ENCODE measurements around the gene PDE6B. TPM values are rescaled to one million over a fixed set of nuclear protein-coding genes. Genes with fewer than 3 reads are reported as not detected.

PDE6B gene
- total RNA-seq, 4 donors from 2014 or later: 0.98 to 1.3 TPM; not detected in 2

GRCh38 chr4:664713-665231 lies 39.4 kb downstream of the PDE6B start:
- no peaks in the 10 kb centered on the region for H3K36me3 ChIP-seq
- TF ChIP-seq POLR2A (IDR thresholded peaks at IDR 0.05) (no peak), CTCF (IDR thresholded peaks at IDR 0.05) (no peak), EP300 (IDR thresholded peaks at IDR 0.05) (no peak)
- no peaks in the 10 kb centered on the region for H3K9me3 ChIP-seq
- H3K27me3 ChIP-seq: peaks cover 0 to 23% of the 10 kb centered on the region in 2 donors
- peaks cover 0 to 13% (median 0%) of the 10 kb centered on the region in 4 donors for H3K4me1 ChIP-seq
- WGBS, 2 donors: 93% methylated on average over 23 to 24 of the region's 24 CpGs
- no peak overlapping the region for H3K27ac ChIP-seq
- H3K4me3 ChIP-seq: no peak overlapping the region
- DNase-seq (ENCODE audit: low spot score in 2 of 2): no peak

GRCh38 chr4:665381-665750 lies 40.0 kb downstream of the PDE6B start:
- no peak overlapping the region for H3K4me3 ChIP-seq

GRCh38 chr4:665751-666435 lies 40.5 kb downstream of the PDE6B start:
- Histone ChIP-seq H3K27me3 (peaks cover 0 to 23% of the 10 kb centered on the region in 2 donors), H3K9me3 (no peaks in the 10 kb centered on the region), H3K36me3 (peaks cover 0 to 7% (median 0%) of the 10 kb centered on the region in 3 donors), H3K27ac (no peak overlapping the region), H3K4me3 (no peak overlapping the region), H3K4me1 (peaks cover 0 to 13% (median 0%) of the 10 kb centered on the region in 4 donors)
- DNase-seq (ENCODE audit: low spot score in 2 of 2): no peak
- TF ChIP-seq EP300 (IDR thresholded peaks at IDR 0.05) (no peak), CTCF (IDR thresholded peaks at IDR 0.05) (no peak), POLR2A (IDR thresholded peaks at IDR 0.05) (no peak)
- 51 to 78% methylated on average over 10 to 14 of the region's 22 CpGs for WGBS, 2 donors

More at GRCh38 chr4:665381-665750, 40.0 kb downstream of the PDE6B start:
- H3K27ac ChIP-seq: no peak overlapping the region
- H3K36me3 ChIP-seq: peaks cover 0 to 1% (median 0%) of the 10 kb centered on the region in 3 donors
- WGBS, 2 donors: 87 to 91% methylated on average over 5 to 12 of the region's 12 CpGs
- peaks cover 0 to 23% of the 10 kb centered on the region in 2 donors for H3K27me3 ChIP-seq
- H3K4me1 ChIP-seq: peaks cover 0 to 13% (median 0%) of the 10 kb centered on the region in 4 donors
- TF ChIP-seq POLR2A (IDR thresholded peaks at IDR 0.05): no peak
- TF ChIP-seq EP300 (IDR thresholded peaks at IDR 0.05): no peak
- TF ChIP-seq CTCF (IDR thresholded peaks at IDR 0.05): no peak
- no peak for DNase-seq (ENCODE audit: low spot score in 2 of 2)
- H3K9me3 ChIP-seq: no peaks in the 10 kb centered on the region

GRCh38 chr4:666436-666810 lies 41.0 kb downstream of the PDE6B start:
- H3K27me3 ChIP-seq: peaks cover 0 to 23% of the 10 kb centered on the region in 2 donors
- DNase-seq (ENCODE audit: low spot score in 2 of 2): no peak
- peaks cover 0 to 13% (median 0%) of the 10 kb centered on the region in 4 donors for H3K4me1 ChIP-seq
- no peak overlapping the region for H3K4me3 ChIP-seq
- no peaks in the 10 kb centered on the region for H3K9me3 ChIP-seq
- no peak overlapping the region for H3K27ac ChIP-seq
- WGBS, 2 donors: 67 to 82% methylated on average over 14 to 16 of the region's 22 CpGs
- H3K36me3 ChIP-seq: peaks cover under 1 to 12% (median 3%) of the 10 kb centered on the region in 3 donors
- TF ChIP-seq CTCF (IDR thresholded peaks at IDR 0.05): no peak
- TF ChIP-seq EP300 (IDR thresholded peaks at IDR 0.05): no peak
- no peak for TF ChIP-seq POLR2A (IDR thresholded peaks at IDR 0.05)

GRCh38 chr4:666822-667544 lies 41.6 kb downstream of the PDE6B start:
- no peaks in the 10 kb centered on the region for H3K9me3 ChIP-seq
- H3K27me3 ChIP-seq: peaks cover 0 to 23% of the 10 kb centered on the region in 2 donors
- DNase-seq (ENCODE audit: low spot score in 2 of 2): no peak
- no peak overlapping the region for H3K27ac ChIP-seq
- TF ChIP-seq EP300 (IDR thresholded peaks at IDR 0.05) (no peak), CTCF (IDR thresholded peaks at IDR 0.05) (no peak), POLR2A (IDR thresholded peaks at IDR 0.05) (no peak)
- H3K4me1 ChIP-seq: peaks cover 0 to 13% (median 0%) of the 10 kb centered on the region in 4 donors
- no peak overlapping the region for H3K4me3 ChIP-seq
- 77% methylated on average over 6 to 17 of the region's 28 CpGs for WGBS, 2 donors
- peaks cover 6 to 18% (median 6%) of the 10 kb centered on the region in 3 donors for H3K36me3 ChIP-seq
